GM19467 (cell line): Measurements from ENCODE around the gene GPX3.
A peak's percentile ranks its signal among the peaks of the same experiment; 100 is the strongest.

Experiments used
- ATAC-seq: cut with Tn5 transposase; IDR thresholded peaks from one replicate; pipeline ENCODE4 v1.9.1; 2021; ENCODE audit warnings: mild to moderate bottlenecking, moderate library complexity; ENCODE audit not compliant: unreplicated experiment

The GPX3 gene, protein sequence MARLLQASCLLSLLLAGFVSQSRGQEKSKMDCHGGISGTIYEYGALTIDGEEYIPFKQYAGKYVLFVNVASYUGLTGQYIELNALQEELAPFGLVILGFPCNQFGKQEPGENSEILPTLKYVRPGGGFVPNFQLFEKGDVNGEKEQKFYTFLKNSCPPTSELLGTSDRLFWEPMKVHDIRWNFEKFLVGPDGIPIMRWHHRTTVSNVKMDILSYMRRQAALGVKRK

DNA sequence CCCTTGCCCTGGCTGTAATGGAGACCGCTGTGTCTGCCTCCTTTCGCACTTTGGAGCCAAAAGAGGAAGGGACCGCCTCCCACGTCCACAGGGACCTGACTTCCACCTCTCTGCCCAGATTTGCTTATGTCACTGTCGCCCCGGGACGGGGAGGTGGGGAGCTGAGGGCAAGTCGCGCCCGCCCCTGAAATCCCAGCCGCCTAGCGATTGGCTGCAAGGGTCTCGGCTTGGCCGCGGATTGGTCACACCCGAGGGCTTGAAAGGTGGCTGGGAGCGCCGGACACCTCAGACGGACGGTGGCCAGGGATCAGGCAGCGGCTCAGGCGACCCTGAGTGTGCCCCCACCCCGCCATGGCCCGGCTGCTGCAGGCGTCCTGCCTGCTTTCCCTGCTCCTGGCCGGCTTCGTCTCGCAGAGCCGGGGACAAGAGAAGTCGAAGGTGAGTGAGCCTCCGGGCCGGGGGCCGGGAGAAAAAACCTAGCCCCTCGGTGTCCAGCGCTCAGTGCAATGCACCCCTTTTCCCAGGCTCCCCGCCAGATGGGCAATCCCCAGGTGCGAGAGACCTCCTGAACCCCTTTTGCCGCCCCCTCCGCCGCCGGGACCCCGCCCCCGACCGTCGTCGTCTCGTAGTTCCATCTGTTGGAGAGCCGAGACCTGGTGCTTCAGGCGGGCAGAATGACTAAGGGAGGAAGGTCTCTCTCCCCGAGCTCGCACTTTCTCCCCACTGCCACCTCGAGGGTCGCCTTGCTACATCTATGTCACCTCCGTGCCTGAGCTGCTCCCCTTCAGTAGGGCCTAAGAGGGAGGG is at the start of gene GPX3:
Gene GPX3, plus strand, starts transcription at position 288 of the 807 bp plus-strand sequence. Its CDS starts 64 bp downstream, at position 352.
- peak; percentile 73 for ATAC-seq

DNA sequence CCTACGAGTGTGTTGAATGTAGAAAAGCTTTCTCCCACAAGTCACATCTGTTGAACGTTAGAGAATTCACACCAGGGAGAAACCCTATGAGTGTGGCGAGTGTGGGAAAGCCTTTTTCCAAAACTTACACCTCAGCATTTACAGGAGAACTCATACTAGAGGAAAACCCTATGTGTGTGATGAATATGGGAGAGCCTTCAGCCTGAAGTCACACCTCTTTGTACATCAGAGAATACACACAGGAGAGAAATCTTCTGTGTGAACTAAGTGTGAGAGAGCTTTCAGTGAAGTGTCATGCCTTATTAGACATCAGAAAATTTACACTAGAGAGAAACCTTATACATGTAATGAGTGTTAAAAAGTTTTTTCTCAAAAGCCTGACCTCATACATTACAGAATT is 41.8 kb upstream of the GPX3 start:
- ATAC-seq, result no peak

DNA sequence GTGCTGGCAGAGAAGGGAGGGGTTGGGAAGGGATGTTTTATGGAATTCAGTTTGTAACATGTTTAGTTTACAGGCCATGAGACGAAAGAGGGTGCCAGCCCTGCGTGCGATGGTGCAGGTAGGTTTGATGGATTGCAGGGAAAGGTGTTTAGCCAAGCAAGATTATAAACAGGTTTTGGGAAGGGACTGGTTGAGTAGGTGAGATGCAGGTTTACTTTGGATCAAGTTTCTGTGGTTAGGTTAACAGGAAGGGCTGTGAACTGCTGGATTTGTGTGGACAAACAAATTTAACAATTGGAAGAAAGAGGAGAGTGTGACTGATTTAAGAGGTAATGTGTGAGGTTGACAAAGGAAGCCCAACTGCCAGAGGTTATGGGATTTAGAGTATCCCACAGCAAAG is 32.6 kb upstream of the GPX3 start:
- no peak for ATAC-seq

DNA sequence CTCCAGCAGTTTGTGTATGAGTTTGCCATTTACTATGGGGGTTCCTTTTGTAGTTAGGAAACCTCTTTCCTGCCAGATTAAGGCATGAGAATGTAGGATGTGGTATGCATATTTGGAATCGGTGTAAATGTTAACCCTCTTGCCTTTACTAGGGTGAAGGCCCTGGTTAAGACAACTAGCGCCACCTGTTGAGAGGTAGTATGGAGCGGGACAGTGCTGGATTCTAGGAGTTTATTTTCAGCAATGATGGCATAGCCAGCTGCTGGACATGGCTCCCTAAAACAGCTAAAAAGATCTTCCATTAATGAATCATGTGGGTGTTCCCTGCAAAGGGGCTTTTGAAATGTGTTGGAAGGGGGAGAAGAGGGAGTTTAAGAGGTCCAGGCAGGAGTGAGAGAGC is 30.7 kb upstream of the GPX3 start:
- ATAC-seq, result no peak

DNA sequence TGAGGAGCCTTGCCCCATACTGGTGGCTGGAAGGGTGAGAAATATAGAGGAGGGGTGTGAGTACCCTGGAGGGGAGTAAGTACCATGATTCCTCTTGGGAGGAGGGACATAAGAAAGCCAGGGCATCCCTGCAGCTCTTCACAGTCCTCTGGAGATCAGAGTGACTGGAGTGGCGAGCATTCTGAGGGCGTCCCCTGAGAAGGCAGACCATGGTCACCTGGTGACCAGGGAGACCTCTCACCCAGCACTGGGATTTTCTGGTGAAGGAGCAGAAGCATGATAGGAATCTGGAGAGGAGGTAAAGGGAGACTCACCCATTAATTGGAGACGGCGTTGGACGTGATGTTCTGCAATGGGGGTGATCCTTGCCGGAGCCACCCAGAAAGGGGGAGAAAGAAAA is 27.7 kb upstream of the GPX3 start:
- no peak for ATAC-seq

DNA sequence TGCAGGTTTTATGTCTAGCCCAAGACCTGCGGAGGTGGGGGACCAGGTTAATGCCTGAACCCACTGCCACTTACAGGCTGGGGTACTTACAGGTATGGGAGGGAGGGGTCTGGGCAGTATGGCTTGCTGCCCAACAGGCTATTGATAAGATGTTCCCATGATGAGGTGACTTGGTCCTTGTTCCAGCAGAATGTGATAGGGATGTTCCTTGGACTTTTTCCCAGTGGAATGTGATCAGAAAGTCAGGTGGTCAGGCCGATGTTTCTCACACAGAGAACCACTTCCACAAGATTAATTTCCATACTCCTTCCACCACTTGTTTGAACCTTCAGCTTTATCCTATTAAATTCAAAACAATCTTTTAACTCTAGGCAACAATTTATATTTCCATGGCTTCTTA is 27.0 kb upstream of the GPX3 start:
- ATAC-seq, result no peak

DNA sequence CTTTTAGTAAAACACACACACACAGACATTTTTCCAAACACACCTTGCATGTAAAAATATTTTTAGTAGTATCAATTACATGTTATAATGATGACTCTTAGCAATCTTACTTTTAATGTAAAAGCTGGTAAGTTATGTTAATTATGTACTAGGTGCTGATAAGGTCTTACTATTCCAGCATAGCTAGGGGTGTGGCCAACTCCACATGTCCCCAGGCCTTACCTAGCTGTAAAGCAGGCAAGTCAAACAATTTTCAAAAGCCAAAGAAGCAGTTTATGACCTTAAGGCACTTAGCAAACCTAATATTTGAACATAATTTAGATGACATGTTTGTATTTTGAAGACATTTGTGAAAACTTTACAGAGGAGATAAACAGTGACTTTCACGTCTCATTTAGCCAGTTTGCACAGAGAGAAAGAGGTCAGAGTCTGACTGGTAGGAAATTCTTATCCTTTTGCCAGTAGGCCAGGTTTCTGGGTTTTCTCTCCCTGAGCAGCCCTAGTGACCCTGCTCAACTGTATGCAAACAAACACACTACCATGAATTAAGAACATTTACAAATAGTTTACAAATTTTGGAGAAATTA is 26.5 kb upstream of the GPX3 start:
- ATAC-seq, result no peak

DNA sequence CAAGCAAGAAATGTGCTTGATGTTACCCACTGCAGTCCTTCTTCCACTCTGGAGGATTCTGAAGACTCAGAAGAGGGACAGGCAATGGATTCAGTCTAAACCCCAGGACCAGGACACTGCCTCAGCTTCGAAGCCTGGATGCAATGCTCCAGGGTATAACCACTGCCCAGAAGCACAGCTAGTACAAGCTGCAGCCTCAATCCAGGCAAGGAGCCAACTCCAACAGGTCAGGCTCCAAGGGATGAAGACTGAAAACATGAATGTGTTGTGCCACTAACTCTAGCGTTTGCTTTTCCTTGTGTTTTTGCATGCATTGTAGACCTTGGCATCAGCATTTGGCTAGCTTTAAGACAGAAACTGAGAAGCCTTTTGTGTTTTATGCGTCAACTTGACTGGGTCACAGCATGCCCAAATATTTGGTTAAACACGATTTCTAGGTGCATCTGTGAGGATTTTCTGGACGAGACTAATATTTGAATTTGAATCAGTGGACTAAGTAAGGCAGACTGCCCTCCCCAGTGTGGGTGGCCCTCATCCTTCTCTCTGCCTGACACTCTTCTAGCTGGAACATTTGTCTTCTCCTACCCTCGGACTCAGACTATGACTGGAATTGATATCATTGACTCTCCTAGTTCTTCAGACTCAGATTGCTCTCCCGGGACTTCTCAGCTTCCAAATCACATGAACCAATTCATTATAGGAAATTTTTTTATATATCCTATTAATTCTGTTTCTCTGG is 20.5 kb upstream of the GPX3 start:
- ATAC-seq, result no peak

DNA sequence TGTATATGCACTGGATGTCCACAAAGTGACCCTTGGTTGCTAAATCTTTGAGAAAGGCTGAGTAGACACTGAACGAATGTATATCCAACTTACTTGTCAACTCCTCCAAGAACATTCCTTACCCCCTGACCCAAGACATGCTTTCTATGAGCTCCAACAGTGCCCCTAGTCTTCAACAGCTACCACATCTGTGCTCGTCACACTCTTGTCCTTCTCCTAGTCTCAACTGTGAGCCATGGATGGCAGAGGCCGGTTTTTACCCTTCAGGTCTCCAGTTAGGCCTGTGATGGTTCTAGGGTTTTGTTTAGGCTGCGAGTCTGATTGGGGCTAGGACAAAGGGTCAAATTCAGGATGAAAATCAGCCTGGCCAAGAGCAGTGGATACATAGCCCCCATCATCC is 19.0 kb upstream of the GPX3 start:
- ATAC-seq, result no peak

DNA sequence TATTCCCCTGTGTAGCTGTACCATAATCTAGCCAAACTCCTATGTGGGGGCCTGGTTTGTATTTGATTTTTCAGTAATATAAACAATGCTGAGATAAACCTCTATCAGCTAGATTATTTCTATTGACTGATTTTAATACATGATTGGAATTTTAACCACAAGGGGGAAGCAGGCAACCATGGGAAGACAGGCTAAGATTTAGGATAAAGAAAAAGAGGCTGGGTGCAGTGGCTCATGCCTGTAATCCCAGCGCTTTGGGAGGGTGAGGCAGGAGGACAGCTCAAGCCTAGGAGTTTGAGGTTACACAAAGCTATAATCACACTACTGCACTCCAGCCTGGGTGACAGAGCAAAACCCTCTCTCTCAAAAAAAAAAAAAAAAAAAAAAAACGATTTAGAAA is 18.1 kb upstream of the GPX3 start:
- no peak for ATAC-seq

DNA sequence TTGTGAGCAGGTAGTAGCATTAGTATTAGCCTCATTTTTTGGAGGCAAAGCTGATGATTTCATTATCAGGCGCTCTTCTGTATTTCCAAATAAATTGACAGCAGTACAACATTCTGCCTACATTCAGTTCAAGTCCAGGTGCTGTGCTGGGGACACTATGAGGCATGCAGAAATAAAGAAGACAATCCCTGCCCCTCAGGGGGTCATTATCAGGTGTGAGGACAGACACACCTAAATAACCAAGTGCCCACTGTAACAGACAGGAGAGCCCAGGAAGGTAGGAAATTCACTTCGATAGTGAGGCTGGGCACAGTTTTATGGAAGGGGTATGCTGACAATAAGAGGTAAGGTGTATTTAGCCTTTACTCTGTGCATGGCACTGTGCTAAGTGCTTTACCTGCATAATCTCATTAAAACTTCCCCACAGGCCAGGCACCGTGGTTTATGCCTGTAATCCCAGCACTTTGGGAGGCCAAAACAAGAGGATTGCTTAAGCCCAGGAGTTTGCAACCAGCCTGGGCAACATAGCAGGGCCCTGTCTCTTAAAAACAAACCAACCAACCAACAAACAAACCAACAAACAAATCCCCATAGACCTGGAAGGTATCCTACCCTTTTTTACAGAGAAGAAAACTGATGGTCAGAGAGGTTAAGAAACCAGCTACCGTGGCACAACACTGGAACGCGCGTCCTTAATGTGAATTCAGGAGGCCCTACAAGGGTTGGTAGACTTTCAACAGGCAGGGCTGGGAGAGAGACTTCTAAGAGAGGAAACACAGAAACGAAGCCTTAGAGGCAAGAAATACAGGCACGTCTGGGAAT is 17.5 kb upstream of the GPX3 start:
- ATAC-seq, result no peak

DNA sequence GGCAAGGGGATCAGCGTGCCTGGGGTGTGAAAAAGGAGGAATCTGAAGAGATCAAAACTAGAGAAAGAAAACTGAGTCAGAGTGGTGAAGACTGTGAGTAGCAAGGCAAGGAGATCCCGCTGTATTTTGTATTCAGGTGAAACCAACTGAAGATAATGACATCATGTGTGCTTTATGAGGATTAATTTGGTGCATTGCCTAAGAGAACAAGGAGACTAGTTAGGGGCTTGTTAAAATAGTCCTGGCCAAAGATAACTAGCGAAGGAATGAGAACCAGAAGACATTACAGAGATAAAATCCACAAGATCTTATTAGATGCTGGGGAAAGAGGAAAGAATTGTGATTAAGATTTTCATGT is 16.9 kb upstream of the GPX3 start:
- ATAC-seq, result no peak

DNA sequence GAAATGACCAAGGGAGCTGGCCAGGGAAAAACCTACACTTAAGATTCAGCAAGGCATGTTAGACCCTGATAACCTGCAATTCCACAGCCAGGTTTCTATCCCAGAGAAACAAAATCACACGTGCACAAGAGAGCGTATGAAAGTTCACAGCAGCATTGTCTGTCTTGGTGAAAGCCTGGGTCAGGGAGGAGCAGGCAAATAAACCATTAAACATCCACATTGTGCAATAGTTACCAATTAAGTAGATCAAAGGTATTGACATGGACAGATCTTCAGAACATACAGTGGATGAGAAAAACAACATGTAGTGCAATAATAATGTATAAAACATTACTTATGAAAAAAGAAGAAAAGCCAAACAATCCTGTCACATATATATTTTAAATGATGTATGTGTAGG is 15.9 kb upstream of the GPX3 start:
- ATAC-seq, result no peak

DNA sequence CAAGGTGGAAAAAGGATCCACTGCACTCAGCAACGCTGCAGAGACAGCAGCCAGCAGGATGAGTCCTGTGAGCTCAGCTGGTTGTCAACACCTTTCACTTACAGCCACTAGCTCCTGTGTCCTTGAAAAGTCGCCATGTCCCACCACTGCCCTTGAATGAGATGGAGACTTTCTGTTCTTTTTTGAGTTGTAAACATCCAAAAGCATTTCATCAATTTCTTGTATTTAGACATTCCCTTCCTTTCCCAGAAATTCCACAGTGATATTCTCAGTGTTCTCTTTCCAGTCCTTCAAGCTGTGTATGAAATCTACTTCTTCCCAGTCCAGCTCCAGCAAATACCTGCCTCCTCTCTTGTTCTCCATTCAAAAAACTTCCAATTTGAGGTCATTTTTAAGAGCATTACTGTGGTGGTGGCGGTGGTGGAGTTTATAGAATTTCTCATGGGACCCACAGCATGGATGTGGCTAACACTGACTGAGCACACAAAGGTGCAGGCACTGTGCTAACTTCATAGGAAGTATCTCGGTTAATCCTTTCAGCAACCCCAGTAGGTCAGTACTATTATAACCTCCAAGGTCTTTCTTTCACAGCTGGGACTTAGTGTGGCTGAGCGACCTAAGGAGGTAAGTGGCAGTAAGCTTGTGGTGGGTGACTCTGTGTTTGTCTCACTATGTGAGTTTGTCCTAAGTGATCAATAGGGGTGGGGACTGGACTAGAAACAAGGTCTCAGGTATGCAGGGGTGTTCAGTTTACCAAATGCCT is 15.0 kb upstream of the GPX3 start:
- no peak for ATAC-seq

DNA sequence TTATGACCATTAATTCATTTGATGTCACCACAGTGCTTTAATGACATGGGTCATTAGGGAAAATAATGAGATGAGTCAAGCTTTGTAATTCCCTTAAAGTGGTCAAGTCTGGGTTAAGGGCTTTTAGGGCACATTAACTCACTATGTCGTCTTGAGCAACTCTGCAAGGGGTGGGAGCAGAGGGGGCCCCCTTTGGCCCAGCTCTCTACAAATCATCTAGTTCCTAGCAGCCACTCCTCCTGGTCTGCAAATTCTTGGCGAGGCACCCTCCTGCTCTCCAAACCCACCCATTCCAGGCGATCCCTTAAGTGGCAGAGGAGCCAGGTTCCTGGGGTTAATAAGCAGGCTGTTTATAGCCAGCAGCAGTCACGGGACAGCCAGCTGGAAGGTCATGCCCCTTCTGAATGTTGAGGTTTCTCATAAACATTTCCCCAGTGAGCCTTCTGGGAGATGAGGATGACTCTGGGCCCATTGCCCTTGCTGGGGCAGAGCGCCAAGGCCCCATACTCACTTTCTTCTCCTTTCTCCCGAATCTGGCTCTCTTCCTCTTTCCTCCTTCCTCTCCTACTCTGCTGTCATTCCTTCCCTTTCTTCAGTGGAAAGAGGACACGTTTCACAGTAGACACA is 14.3 kb upstream of the GPX3 start:
- ATAC-seq, result no peak

DNA sequence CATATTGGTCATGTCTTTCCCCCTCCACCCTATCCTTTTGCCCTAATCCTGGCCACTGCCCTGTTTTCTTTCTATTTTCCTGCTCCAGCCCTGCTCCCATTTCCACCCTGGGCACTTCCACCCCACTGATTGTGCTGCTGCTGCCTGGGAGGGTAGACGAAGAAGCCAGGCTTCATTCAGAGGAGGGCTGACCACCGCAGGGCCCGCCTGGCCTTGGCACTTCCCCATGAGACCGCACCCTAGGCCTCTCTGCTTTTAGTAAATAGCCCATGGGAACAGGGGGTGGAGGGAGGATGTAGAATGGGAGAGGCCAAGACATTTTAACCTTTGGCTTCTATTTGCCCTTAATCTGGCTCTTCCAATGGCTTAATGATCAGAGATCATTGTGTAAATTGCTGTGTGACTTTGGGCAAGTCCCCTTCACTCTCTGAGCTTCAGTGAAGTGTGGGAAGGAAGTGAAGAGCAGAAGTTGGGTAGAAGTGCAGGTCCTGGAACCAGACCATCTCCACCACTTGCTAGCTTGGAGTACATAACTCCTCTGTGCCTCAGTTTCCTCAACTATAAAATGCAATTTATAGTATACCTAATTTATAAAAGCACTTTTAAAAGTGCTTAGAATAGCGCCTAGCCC is 13.6 kb upstream of the GPX3 start:
- ATAC-seq, result no peak

DNA sequence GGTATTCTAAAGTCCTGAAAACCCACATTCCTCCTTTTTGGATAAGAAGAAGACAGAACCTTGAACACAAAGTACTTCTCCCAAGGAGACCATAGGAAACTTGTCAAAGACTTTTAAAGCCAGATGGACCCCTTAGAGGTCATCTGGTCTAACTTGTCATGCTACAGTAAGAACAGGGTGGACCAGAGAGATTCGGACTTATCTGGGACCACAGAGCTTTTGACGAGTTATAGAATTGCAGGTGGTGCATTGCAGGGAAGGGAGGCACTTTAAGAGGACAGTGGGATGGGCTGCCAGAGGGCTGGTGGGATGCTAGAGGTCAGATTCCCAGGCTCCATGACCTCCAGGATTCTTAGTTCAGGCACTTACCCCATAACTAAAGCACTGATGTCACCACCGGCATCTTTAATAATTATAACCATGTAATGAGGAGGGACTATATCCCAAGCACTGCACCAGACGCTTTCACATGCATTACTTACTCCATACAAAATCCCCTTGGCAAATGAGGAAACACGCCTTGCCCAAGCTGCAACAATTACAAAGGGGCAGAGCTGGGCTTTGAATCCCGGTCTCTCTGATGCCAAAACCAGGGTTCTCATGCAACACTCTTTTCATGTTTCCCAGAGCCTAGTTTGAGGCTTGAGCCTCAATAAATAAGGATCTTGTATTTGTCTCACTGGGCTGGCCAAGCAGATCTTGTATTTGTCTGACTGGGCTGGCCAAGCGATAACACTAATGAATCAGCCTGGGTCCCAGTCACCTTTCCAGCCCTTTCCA is 12.8 kb upstream of the GPX3 start:
- ATAC-seq, result no peak

DNA sequence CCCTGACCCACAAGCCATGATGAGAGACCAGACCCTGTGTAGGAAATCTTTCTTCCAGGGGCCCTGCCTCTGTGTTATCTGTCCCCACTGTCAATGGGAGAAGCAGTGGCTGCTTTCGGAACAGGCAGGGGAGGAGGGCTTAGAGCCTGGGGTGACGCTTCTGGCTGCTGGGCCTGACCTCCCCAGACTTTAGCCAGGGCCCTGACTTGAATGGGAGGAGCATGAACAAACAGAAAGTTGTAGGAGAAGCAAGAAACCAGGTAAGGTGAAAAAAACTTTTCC is 12.2 kb upstream of the GPX3 start:
- no peak for ATAC-seq

DNA sequence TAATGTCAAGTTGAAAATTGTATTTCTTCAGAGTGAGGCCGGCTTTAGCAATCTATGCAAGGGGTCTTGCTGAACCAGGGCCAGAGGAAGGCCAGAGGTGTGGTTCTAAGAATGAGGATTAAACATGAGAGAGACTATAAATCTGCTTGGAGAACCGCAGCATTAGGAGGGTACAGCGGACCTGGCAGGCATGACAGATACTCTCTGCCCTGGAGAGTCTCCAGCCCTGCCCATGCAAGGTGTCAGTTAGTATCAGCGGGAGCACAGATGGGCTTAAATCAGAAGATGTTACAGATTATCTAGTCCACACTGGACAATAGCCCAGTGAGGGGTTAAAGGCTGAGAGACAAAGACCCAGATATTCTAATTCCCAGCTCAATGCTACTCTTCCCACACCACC is 11.5 kb upstream of the GPX3 start:
- no peak for ATAC-seq
